OCI-LY7 (cell line): ENCODE measurements around the gene BMAL1.

Source experiments
- CTCF ChIP-seq: fragments of 200-600 bp; sonication (generic); conservative IDR thresholded peaks from 2 replicates; pipeline ENCODE4 v1.5.1; 2014; ENCODE audit warnings: mild to moderate bottlenecking, antibody characterized with exemption, low read length, moderate library complexity, mixed read lengths
- EZH2phosphoT487 ChIP-seq: fragments of 200-600 bp; sonication (generic); IDR thresholded peaks from 2 replicates; pipeline ENCODE4 v1.6.1; 2018; ENCODE audit warnings: low read depth, borderline replicate concordance, mild to moderate bottlenecking, mixed run types, antibody characterized with exemption, low read length, moderate library complexity, mixed read lengths

GRCh38 chr11:13348305-13348704 lies 70.7 kb downstream of the BMAL1 start:
- TF ChIP-seq CTCF, result no peak
- TF ChIP-seq EZH2phosphoT487, result no peak
